ENCODE measurements around the gene SRGAP2. TPM values are rescaled to one million over a fixed set of nuclear protein-coding genes. Genes with fewer than 3 reads are reported as not detected.
"Not testable (repeated sequence)": the region's sequence is repeated elsewhere in the genome, so short reads cannot be mapped to it uniquely, and the experiment has no call there.

SRGAP2 gene
- total RNA-seq, 2 experiments from 2014 or later, result 15.2 to 17.7 TPM

DNA sequence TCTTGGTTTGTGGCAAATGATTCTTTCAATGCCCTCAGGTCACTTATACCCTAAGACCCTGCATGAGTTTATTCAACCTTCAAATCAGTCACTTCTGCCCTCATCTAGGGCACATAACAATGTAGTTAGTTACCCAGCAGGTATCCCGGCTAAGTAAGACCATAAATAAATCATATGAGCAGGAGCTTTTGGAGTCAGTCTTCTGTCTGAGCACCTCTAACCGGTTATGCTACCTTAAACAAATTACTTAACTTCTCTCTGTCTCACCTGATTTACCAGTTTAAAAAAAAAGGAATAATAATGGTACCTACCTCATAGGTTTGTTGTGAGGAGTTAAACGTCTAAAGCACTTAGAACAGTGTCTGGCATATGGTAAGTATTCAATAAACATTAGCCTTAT is 17.6 kb upstream of the SRGAP2 start:
- intact Hi-C loops (cut with DNase I, micrococcal nuclease); H3K27me3 Mint-ChIP-seq; H3K27ac ChIP-seq (ENCODE audit: low read depth in 1 of 2, low read length in 2 of 2); H3K9me3 Mint-ChIP-seq; ATAC-seq (ENCODE audit: poor library complexity); H3K4me1 Mint-ChIP-seq (ENCODE audit: low read depth); CTCF ChIA-PET; H3K36me3 ChIP-seq (ENCODE audit: insufficient read depth, low read length); H3K4me3 ChIP-seq (ENCODE audit: low read length); H3K4me1 ChIP-seq (ENCODE audit: insufficient read depth, low read length); H3K4me3 Mint-ChIP-seq; POLR2A ChIA-PET; H3K27me3 ChIP-seq (ENCODE audit: control insufficient read depth in 1 of 2, insufficient read depth in 2 of 2, low read length in 2 of 2); H3K9me3 ChIP-seq (ENCODE audit: control insufficient read depth in 1 of 2, insufficient read depth in 1 of 2, low read length in 2 of 2); H3K27ac Mint-ChIP-seq; H3K36me3 Mint-ChIP-seq (ENCODE audit: low read depth); DNase-seq: not testable (repeated sequence)

DNA sequence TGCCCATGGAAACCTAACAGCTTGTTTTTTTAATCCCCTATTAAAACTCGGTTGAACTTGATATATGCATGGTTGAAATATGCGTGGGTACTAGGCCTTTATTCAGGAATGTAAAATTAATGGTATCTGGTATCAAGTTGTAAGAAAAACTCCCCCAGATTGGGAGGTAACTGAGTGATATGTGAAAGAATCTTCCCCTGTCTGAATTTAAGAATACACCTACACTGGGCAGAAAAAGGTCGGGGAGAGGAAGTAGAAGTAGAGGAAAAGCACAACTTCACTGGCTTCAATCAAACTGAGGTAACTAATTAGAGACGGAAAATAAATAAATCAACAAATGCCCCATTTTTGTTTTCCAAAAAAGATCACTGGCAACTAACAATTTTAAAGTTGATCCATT is 16.5 kb upstream of the SRGAP2 start:
- H3K4me3 Mint-ChIP-seq; ATAC-seq (ENCODE audit: poor library complexity); H3K9me3 ChIP-seq (ENCODE audit: control insufficient read depth in 1 of 2, insufficient read depth in 1 of 2, low read length in 2 of 2); H3K27me3 ChIP-seq (ENCODE audit: control insufficient read depth in 1 of 2, insufficient read depth in 2 of 2, low read length in 2 of 2); H3K36me3 ChIP-seq (ENCODE audit: insufficient read depth, low read length); H3K9me3 Mint-ChIP-seq; H3K27me3 Mint-ChIP-seq; H3K4me3 ChIP-seq (ENCODE audit: low read length); CTCF ChIA-PET; H3K27ac Mint-ChIP-seq; POLR2A ChIA-PET; H3K4me1 Mint-ChIP-seq (ENCODE audit: low read depth); intact Hi-C loops (cut with DNase I, micrococcal nuclease); H3K36me3 Mint-ChIP-seq (ENCODE audit: low read depth); H3K4me1 ChIP-seq (ENCODE audit: insufficient read depth, low read length); DNase-seq; H3K27ac ChIP-seq (ENCODE audit: low read depth in 1 of 2, low read length in 2 of 2): not testable (repeated sequence)

DNA sequence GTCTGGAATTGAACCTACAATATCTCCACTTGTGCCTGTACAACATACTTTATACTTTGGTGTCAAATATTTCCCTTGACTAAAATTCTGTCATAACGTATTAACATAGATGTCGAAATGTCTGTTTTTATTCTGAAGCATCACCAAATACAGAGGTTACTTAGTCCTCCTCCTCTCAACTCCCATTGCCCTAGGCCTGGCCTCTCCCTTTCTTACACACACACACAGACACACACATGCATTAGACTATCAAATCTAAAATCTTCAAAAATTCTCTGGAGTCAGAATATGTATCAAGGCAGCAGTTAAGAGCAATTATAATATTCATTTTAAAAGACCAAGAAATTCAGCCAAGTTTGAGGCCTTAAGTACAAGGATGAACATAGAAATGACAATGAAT is 8.2 kb upstream of the SRGAP2 start:
- H3K27me3 Mint-ChIP-seq; H3K4me3 Mint-ChIP-seq; intact Hi-C loops (cut with DNase I, micrococcal nuclease); H3K4me1 ChIP-seq (ENCODE audit: insufficient read depth, low read length); CTCF ChIA-PET; H3K27ac ChIP-seq (ENCODE audit: low read depth in 1 of 2, low read length in 2 of 2); H3K4me3 ChIP-seq (ENCODE audit: low read length); H3K27me3 ChIP-seq (ENCODE audit: control insufficient read depth in 1 of 2, insufficient read depth in 2 of 2, low read length in 2 of 2); DNase-seq; H3K9me3 ChIP-seq (ENCODE audit: control insufficient read depth in 1 of 2, insufficient read depth in 1 of 2, low read length in 2 of 2); POLR2A ChIA-PET; H3K9me3 Mint-ChIP-seq; H3K36me3 Mint-ChIP-seq (ENCODE audit: low read depth); H3K36me3 ChIP-seq (ENCODE audit: insufficient read depth, low read length); H3K4me1 Mint-ChIP-seq (ENCODE audit: low read depth); H3K27ac Mint-ChIP-seq; ATAC-seq (ENCODE audit: poor library complexity): not testable (repeated sequence)

DNA sequence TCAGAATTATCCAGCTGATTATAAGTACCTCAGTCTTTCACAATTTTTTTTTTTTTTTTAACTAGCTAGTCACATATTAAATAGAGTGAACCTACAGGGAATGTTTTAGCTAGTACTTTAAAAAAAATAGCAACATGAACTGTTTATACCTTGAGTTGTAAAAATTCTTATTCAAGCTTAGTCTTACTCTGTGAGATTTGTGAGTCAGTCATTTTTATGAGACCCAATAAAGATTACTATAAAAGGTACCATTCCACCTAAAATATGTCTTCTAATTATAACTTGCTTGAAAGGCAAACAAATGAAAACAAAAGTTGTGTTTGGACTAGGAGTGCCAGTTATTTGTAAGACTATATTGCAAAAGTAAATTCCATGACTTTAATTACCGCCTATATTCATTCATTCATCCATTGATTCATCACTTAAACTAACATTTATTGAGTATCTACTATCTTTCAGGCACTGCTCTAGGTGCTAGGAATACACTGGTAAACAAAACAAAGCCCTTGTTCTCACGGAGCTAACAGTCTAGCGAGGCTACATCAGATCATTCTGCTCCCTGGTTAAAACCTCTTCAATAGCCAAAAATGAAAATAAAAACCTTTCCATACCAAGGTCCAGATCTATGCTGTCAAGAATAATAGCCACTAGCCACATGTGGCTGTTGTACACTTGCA is 6.5 kb upstream of the SRGAP2 start:
- intact Hi-C loops (cut with DNase I, micrococcal nuclease); H3K27me3 ChIP-seq (ENCODE audit: control insufficient read depth in 1 of 2, insufficient read depth in 2 of 2, low read length in 2 of 2); H3K4me1 ChIP-seq (ENCODE audit: insufficient read depth, low read length); H3K27ac ChIP-seq (ENCODE audit: low read depth in 1 of 2, low read length in 2 of 2); H3K9me3 ChIP-seq (ENCODE audit: control insufficient read depth in 1 of 2, insufficient read depth in 1 of 2, low read length in 2 of 2); H3K27ac Mint-ChIP-seq; ATAC-seq (ENCODE audit: poor library complexity); H3K36me3 ChIP-seq (ENCODE audit: insufficient read depth, low read length); H3K27me3 Mint-ChIP-seq; DNase-seq; POLR2A ChIA-PET; H3K4me3 ChIP-seq (ENCODE audit: low read length); CTCF ChIA-PET; H3K9me3 Mint-ChIP-seq; H3K4me3 Mint-ChIP-seq; H3K36me3 Mint-ChIP-seq (ENCODE audit: low read depth); H3K4me1 Mint-ChIP-seq (ENCODE audit: low read depth): not testable (repeated sequence)

DNA sequence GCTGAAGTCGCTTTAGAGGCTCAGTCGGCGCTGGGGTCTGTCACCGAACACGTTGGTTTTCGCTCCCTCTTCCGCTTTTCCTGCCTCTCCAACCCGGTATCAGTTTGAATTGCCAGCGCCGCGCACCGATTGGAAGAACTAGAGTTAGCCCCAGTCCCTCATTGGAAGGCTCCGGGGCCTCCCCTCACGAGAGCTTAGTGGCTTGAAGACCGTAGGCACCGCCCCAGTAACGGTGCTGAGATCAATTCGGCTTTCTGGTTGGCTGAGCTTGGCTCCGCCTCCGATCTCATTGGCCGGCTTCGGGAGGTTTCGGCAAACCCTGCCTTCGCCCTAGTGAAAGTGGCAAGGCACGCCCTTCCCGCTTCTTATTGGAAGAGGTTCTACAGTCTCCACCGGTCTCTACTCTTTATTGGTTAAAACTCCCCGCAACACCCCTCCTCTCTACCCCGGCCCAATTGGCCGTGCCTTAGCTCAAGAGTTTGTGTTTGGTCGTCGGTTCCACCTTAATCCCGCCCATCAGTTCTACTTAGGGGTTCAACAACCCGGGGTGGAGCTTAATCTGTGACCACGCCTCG is 465 bp upstream of the SRGAP2 start, which contains the start of gene FAM72A:
FAM72A (minus strand) TSS at position 51 of the 575 bp plus-strand sequence. CDS start 814 bp downstream, outside the sequence.
- H3K27ac Mint-ChIP-seq, result peak within 1 kb of the TSS; percentile 7
- intact Hi-C loops (cut with DNase I, micrococcal nuclease); H3K27me3 Mint-ChIP-seq; H3K9me3 Mint-ChIP-seq; H3K4me1 Mint-ChIP-seq (ENCODE audit: low read depth); H3K36me3 Mint-ChIP-seq (ENCODE audit: low read depth); H3K9me3 ChIP-seq (ENCODE audit: control insufficient read depth in 1 of 2, insufficient read depth in 1 of 2, low read length in 2 of 2); H3K27ac ChIP-seq (ENCODE audit: low read depth in 1 of 2, low read length in 2 of 2); H3K36me3 ChIP-seq (ENCODE audit: insufficient read depth, low read length); H3K27me3 ChIP-seq (ENCODE audit: control insufficient read depth in 1 of 2, insufficient read depth in 2 of 2, low read length in 2 of 2); CTCF ChIA-PET; H3K4me1 ChIP-seq (ENCODE audit: insufficient read depth, low read length): not testable (repeated sequence)
- DNase-seq, result peak in 13 of 14 experiments; percentile 89 to 100 (median 92)
- H3K4me3 ChIP-seq (ENCODE audit: low read length), result peak within 1 kb of the TSS; percentile 47
- POLR2A ChIA-PET, result interaction anchor here (1.2 kb wide), 1 partner anchor 349 kb away, joined by 3 read pairs; no protein-coding TSS in a partner anchor
- ATAC-seq (ENCODE audit: poor library complexity), result peak; percentile 83
- peak within 1 kb of the TSS; percentile 87 for H3K4me3 Mint-ChIP-seq

DNA sequence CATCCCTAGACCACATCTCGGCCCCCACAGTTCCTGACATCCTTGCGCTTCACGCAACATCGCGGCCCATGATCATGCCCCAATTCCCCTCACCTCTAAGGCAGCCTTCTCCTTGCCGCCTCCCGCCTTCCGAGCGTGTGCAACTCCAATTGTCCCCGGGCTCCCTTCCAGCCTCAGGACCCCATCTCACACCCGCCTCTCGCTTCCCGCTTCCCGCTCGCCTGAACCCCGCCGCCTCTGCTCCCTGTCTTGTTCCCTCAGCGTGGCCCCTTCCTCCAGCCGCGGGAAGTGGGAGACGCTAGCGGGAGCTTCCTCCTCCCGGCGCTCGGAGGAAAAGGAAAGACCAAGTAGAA is 794 bp downstream of the SRGAP2 start:
- H3K27ac ChIP-seq (ENCODE audit: low read depth in 1 of 2, low read length in 2 of 2); ATAC-seq (ENCODE audit: poor library complexity); H3K27me3 Mint-ChIP-seq; POLR2A ChIA-PET; H3K4me1 Mint-ChIP-seq (ENCODE audit: low read depth); CTCF ChIA-PET; H3K27ac Mint-ChIP-seq; H3K9me3 Mint-ChIP-seq; H3K9me3 ChIP-seq (ENCODE audit: control insufficient read depth in 1 of 2, insufficient read depth in 1 of 2, low read length in 2 of 2); H3K4me1 ChIP-seq (ENCODE audit: insufficient read depth, low read length); H3K36me3 Mint-ChIP-seq (ENCODE audit: low read depth); H3K27me3 ChIP-seq (ENCODE audit: control insufficient read depth in 1 of 2, insufficient read depth in 2 of 2, low read length in 2 of 2); H3K36me3 ChIP-seq (ENCODE audit: insufficient read depth, low read length); DNase-seq; intact Hi-C loops (cut with DNase I, micrococcal nuclease): not testable (repeated sequence)
- peak overlapping the region; percentile 79 for H3K4me3 Mint-ChIP-seq
- H3K4me3 ChIP-seq (ENCODE audit: low read length), result peak overlapping the region; percentile 41

DNA sequence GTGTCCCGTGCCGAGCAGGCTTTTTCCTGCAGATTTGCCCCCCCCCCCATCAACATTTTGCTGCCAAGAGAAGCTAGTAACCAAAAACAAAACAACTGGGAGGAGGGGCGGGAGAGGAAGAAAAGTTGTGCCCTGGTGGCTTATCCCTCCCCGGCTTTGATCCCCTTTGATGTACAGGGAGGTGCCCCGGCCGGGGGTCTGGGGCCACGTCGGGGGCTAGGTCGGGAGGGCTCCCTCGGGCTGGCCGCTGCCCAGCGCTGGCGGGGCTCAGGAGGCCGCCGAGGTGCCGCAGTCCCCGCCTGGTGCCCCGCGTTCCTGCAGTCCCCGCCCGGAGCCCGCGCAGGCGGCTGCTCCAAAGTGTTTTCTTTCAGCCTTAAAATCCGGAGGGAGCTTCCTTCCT is 1.5 kb downstream of the SRGAP2 start:
- H3K9me3 Mint-ChIP-seq; H3K4me1 Mint-ChIP-seq (ENCODE audit: low read depth); H3K27me3 Mint-ChIP-seq; ATAC-seq (ENCODE audit: poor library complexity); CTCF ChIA-PET; H3K27ac Mint-ChIP-seq; H3K27me3 ChIP-seq (ENCODE audit: control insufficient read depth in 1 of 2, insufficient read depth in 2 of 2, low read length in 2 of 2); H3K36me3 ChIP-seq (ENCODE audit: insufficient read depth, low read length); POLR2A ChIA-PET; H3K36me3 Mint-ChIP-seq (ENCODE audit: low read depth); H3K27ac ChIP-seq (ENCODE audit: low read depth in 1 of 2, low read length in 2 of 2); intact Hi-C loops (cut with DNase I, micrococcal nuclease); H3K4me1 ChIP-seq (ENCODE audit: insufficient read depth, low read length); H3K9me3 ChIP-seq (ENCODE audit: control insufficient read depth in 1 of 2, insufficient read depth in 1 of 2, low read length in 2 of 2): not testable (repeated sequence)
- DNase-seq, result peak in 7 of 14 experiments; percentile 0 to 30 (median 11)
- peak overlapping the region; percentile 78 for H3K4me3 Mint-ChIP-seq
- peak overlapping the region; percentile 41 for H3K4me3 ChIP-seq (ENCODE audit: low read length)
